ENCODE data around the gene TBC1D16. TPM values are rescaled to one million over a fixed set of nuclear protein-coding genes. Genes with fewer than 3 reads are reported as not detected.

Gene TBC1D16
- total RNA-seq, 1 donor = 68.8 TPM

- Histone ChIP-seq H3K79me2 (ENCODE audit: insufficient read depth, low read length) (peaks cover 4% of the 10 kb centered on the region), H3K9me3 (ENCODE audit: low read depth, low read length) (no peaks in the 10 kb centered on the region), H3K4me1 (ENCODE audit: insufficient read depth, low read length) (peaks cover 19% of the 10 kb centered on the region), H2AFZ (ENCODE audit: low read length) (no peak overlapping the region), H3K36me3 (ENCODE audit: insufficient read depth, low read length) (no peaks in the 10 kb centered on the region), H3K27me3 (ENCODE audit: insufficient read depth, low read length) (no peaks in the 10 kb centered on the region), H3K27ac (ENCODE audit: low read depth, low read length) (no peak overlapping the region), H3K4me3 (ENCODE audit: insufficient read depth, low read length) (no peak overlapping the region), H3K4me2 (ENCODE audit: insufficient read depth, low read length) (no peak overlapping the region), H4K20me1 (ENCODE audit: insufficient read depth, low read length) (peaks cover 29% of the 10 kb centered on the region)
- DNase-seq (ENCODE audit: insufficient read length, low spot score, missing footprints) = no peak
- TF ChIP-seq, protein P1, sequence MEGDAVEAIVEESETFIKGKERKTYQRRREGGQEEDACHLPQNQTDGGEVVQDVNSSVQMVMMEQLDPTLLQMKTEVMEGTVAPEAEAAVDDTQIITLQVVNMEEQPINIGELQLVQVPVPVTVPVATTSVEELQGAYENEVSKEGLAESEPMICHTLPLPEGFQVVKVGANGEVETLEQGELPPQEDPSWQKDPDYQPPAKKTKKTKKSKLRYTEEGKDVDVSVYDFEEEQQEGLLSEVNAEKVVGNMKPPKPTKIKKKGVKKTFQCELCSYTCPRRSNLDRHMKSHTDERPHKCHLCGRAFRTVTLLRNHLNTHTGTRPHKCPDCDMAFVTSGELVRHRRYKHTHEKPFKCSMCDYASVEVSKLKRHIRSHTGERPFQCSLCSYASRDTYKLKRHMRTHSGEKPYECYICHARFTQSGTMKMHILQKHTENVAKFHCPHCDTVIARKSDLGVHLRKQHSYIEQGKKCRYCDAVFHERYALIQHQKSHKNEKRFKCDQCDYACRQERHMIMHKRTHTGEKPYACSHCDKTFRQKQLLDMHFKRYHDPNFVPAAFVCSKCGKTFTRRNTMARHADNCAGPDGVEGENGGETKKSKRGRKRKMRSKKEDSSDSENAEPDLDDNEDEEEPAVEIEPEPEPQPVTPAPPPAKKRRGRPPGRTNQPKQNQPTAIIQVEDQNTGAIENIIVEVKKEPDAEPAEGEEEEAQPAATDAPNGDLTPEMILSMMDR (IDR thresholded peaks at IDR 0.05; ENCODE audit: extremely low read depth, low read depth, low read length) = no peak
Observed at GRCh38 chr17:79955167-79955549, 80.5 kb downstream of the TBC1D16 start.

DNA sequence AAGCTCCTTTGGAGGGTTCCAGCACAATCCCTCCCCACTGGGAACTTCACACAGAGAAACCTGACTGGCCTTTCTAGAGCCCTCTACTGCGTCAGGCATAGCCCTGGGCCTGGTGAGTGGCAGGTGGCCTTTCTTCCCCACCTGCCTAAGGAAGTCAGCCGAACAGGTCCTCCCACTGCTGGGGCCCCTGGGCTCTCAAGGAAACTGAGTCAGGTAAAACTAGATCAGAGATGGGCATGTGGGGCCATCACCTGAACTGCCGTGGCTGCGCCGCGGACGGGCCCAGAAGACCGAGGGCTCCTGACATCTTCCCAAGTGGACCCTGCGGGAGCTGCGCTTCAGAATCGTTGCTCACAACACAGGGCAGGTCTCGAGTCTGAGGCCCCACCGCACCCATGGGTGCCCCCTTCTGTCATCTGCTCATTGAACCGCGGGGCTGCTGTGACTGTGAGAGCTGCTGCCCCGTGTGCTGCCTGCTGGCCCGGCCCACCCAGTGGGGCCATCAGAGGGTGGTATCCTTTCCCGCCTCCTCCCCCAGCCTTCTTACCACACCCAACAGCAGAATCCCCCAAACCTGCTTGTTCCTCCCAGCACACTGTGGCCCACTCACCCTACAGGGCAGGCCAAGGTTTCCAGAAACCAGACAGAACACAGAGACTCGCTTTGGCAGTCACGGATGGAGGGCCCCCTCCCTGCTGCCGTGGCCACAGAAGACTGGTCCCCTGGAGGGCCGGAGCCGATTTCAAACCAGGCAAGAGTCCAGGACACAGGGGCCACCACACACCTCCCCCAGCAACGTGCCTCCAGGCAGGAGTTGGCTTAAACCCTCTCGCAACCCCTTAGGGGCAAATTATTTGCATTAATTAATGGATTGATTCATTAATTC is 81.1 kb downstream of the TBC1D16 start:
- Histone ChIP-seq H2AFZ (ENCODE audit: low read length) (no peak overlapping the region), H3K4me3 (ENCODE audit: insufficient read depth, low read length) (no peak overlapping the region), H3K4me2 (ENCODE audit: insufficient read depth, low read length) (no peak overlapping the region), H3K9me3 (ENCODE audit: low read depth, low read length) (no peaks in the 10 kb centered on the region), H3K27ac (ENCODE audit: low read depth, low read length) (no peak overlapping the region), H4K20me1 (ENCODE audit: insufficient read depth, low read length) (peaks cover 29% of the 10 kb centered on the region), H3K4me1 (ENCODE audit: insufficient read depth, low read length) (peaks cover 19% of the 10 kb centered on the region), H3K79me2 (ENCODE audit: insufficient read depth, low read length) (peaks cover 4% of the 10 kb centered on the region), H3K36me3 (ENCODE audit: insufficient read depth, low read length) (no peaks in the 10 kb centered on the region), H3K27me3 (ENCODE audit: insufficient read depth, low read length) (no peaks in the 10 kb centered on the region)
- TF ChIP-seq, protein P1 (IDR thresholded peaks at IDR 0.05; ENCODE audit: extremely low read depth, low read depth, low read length) = no peak
- DNase-seq (ENCODE audit: insufficient read length, low spot score, missing footprints) = peak; percentile 38

- Histone ChIP-seq H2AFZ (ENCODE audit: low read length) (no peak overlapping the region), H3K4me1 (ENCODE audit: insufficient read depth, low read length) (peaks cover 19% of the 10 kb centered on the region), H3K4me2 (ENCODE audit: insufficient read depth, low read length) (no peak overlapping the region), H3K9me3 (ENCODE audit: low read depth, low read length) (no peaks in the 10 kb centered on the region), H3K27ac (ENCODE audit: low read depth, low read length) (no peak overlapping the region), H3K79me2 (ENCODE audit: insufficient read depth, low read length) (peaks cover 4% of the 10 kb centered on the region), H4K20me1 (ENCODE audit: insufficient read depth, low read length) (peaks cover 25% of the 10 kb centered on the region), H3K4me3 (ENCODE audit: insufficient read depth, low read length) (no peak overlapping the region), H3K27me3 (ENCODE audit: insufficient read depth, low read length) (no peaks in the 10 kb centered on the region), H3K36me3 (ENCODE audit: insufficient read depth, low read length) (no peaks in the 10 kb centered on the region)
- TF ChIP-seq, protein P1 (IDR thresholded peaks at IDR 0.05; ENCODE audit: extremely low read depth, low read depth, low read length) = no peak
- no peak for DNase-seq (ENCODE audit: insufficient read length, low spot score, missing footprints)
Observed at GRCh38 chr17:79953335-79953734, 82.3 kb downstream of the TBC1D16 start.

GRCh38 chr17:79952901-79953300 is 82.8 kb downstream of the TBC1D16 start:
- peak; percentile 30 for DNase-seq (ENCODE audit: insufficient read length, low spot score, missing footprints)

More at GRCh38 chr17:79952901-79953300, 82.8 kb downstream of the TBC1D16 start:
- TF ChIP-seq, protein P1 (IDR thresholded peaks at IDR 0.05; ENCODE audit: extremely low read depth, low read depth, low read length) = no peak
- peak overlapping the region; percentile 78 for H3K4me2 ChIP-seq (ENCODE audit: insufficient read depth, low read length)
- H2AFZ ChIP-seq (ENCODE audit: low read length) = no peak overlapping the region
- no peaks in the 10 kb centered on the region for H3K36me3 ChIP-seq (ENCODE audit: insufficient read depth, low read length)
- peaks cover 4% of the 10 kb centered on the region for H3K79me2 ChIP-seq (ENCODE audit: insufficient read depth, low read length)
- no peak overlapping the region for H3K4me3 ChIP-seq (ENCODE audit: insufficient read depth, low read length)
- H3K27me3 ChIP-seq (ENCODE audit: insufficient read depth, low read length) = no peaks in the 10 kb centered on the region
- H3K4me1 ChIP-seq (ENCODE audit: insufficient read depth, low read length) = peaks cover 19% of the 10 kb centered on the region
- H4K20me1 ChIP-seq (ENCODE audit: insufficient read depth, low read length) = peaks cover 25% of the 10 kb centered on the region
- no peaks in the 10 kb centered on the region for H3K9me3 ChIP-seq (ENCODE audit: low read depth, low read length)
- H3K27ac ChIP-seq (ENCODE audit: low read depth, low read length) = peak overlapping the region; percentile 78
